ENCODE data around the gene YWHAG. TPM values are rescaled to one million over a fixed set of nuclear protein-coding genes. Genes with fewer than 3 reads are reported as not detected.

Gene YWHAG
- total RNA-seq (2022) (113 and 122 TPM in 2 replicates), Bru-seq, nascent RNA (percentile 96 among the genes with signal in this experiment), BruChase-seq, experiment 1, labeled RNA remaining after a 6-hour chase (percentile 96 among the genes with signal in this experiment), BruChase-seq, experiment 2, labeled RNA remaining after a 2-hour chase (percentile 97 among the genes with signal in this experiment)
- long read RNA-seq, partial matches to known transcripts: 0 of 22 reads
- long read RNA-seq, other reads (novel, unspliced or antisense): 22 of 22 reads

GRCh38 chr7:76358481-76359110 lies at the start of gene YWHAG:
YWHAG (minus strand) TSS chr7:76358991; CDS start chr7:76358808, 183 bp downstream.
- no TSS peak for BruUV-seq (replicated peaks)
- Mint-ChIP-seq H3K27me3 (ENCODE audit: unreplicated experiment) (no peaks in the 10 kb centered on the region), H3K36me3 (ENCODE audit: insufficient read depth, unreplicated experiment) (peaks cover 52% of the 10 kb centered on the region), H3K9me3 (ENCODE audit: low read depth, unreplicated experiment) (no peaks in the 10 kb centered on the region), H3K4me3 (ENCODE audit: low read depth, unreplicated experiment) (peak within 1 kb of the TSS; percentile 90), H3K4me1 (ENCODE audit: low read depth, unreplicated experiment) (peaks cover 11% of the 10 kb centered on the region), H3K27ac (ENCODE audit: unreplicated experiment) (peak within 1 kb of the TSS; percentile 91)
- CTCF ChIA-PET: no interaction called here
- TF ChIP-seq CTCF (IDR thresholded peaks at IDR 0.05; ENCODE audit: unreplicated experiment): no peak
- peak; percentile 83 for DNase-seq
- intact Hi-C loops (cut with micrococcal nuclease; ENCODE audit: unreplicated experiment): no loop called here

- Mint-ChIP-seq H3K27me3 (ENCODE audit: unreplicated experiment) (no peaks in the 10 kb centered on the region), H3K4me3 (ENCODE audit: low read depth, unreplicated experiment) (no peak overlapping the region), H3K9me3 (ENCODE audit: low read depth, unreplicated experiment) (no peaks in the 10 kb centered on the region), H3K27ac (ENCODE audit: unreplicated experiment) (peak overlapping the region; percentile 50), H3K4me1 (ENCODE audit: low read depth, unreplicated experiment) (no peaks in the 10 kb centered on the region), H3K36me3 (ENCODE audit: insufficient read depth, unreplicated experiment) (no peaks in the 10 kb centered on the region)
- DNase-seq: no peak
- no peak for TF ChIP-seq CTCF (IDR thresholded peaks at IDR 0.05; ENCODE audit: unreplicated experiment)
- intact Hi-C loops (cut with micrococcal nuclease; ENCODE audit: unreplicated experiment): no loop called here
- CTCF ChIA-PET: no interaction called here
- no TSS peak for BruUV-seq (replicated peaks)
Observed at GRCh38 chr7:76408121-76408560, 49.4 kb upstream of the YWHAG start.

GRCh38 chr7:76407718-76408117 lies 48.9 kb upstream of the YWHAG start:
- H3K27ac Mint-ChIP-seq (ENCODE audit: unreplicated experiment): peak overlapping the region; percentile 50
- intact Hi-C loops (cut with micrococcal nuclease; ENCODE audit: unreplicated experiment): no loop called here
- no peak for DNase-seq
- CTCF ChIA-PET: interaction anchor here (0.7 kb wide), 1 partner anchor 9 kb away, joined by 8 read pairs; no protein-coding TSS in a partner anchor
- no TSS peak for BruUV-seq (replicated peaks)
- H3K4me3 Mint-ChIP-seq (ENCODE audit: low read depth, unreplicated experiment): no peak overlapping the region
- H3K4me1 Mint-ChIP-seq (ENCODE audit: low read depth, unreplicated experiment): no peaks in the 10 kb centered on the region
- TF ChIP-seq CTCF (IDR thresholded peaks at IDR 0.05; ENCODE audit: unreplicated experiment): no peak
- no peaks in the 10 kb centered on the region for H3K36me3 Mint-ChIP-seq (ENCODE audit: insufficient read depth, unreplicated experiment)
- H3K9me3 Mint-ChIP-seq (ENCODE audit: low read depth, unreplicated experiment): no peaks in the 10 kb centered on the region
- no peaks in the 10 kb centered on the region for H3K27me3 Mint-ChIP-seq (ENCODE audit: unreplicated experiment)

GRCh38 chr7:76405738-76406137 lies 46.9 kb upstream of the YWHAG start:
- H3K27me3 Mint-ChIP-seq (ENCODE audit: unreplicated experiment): no peaks in the 10 kb centered on the region
- BruUV-seq (replicated peaks): no TSS peak
- intact Hi-C loops (cut with micrococcal nuclease; ENCODE audit: unreplicated experiment): no loop called here
- H3K4me3 Mint-ChIP-seq (ENCODE audit: low read depth, unreplicated experiment): no peak overlapping the region
- no peaks in the 10 kb centered on the region for H3K9me3 Mint-ChIP-seq (ENCODE audit: low read depth, unreplicated experiment)
- no peaks in the 10 kb centered on the region for H3K36me3 Mint-ChIP-seq (ENCODE audit: insufficient read depth, unreplicated experiment)
- CTCF ChIA-PET: no interaction called here
- no peak for TF ChIP-seq CTCF (IDR thresholded peaks at IDR 0.05; ENCODE audit: unreplicated experiment)
- no peak for DNase-seq
- H3K27ac Mint-ChIP-seq (ENCODE audit: unreplicated experiment): no peak overlapping the region
- H3K4me1 Mint-ChIP-seq (ENCODE audit: low read depth, unreplicated experiment): no peaks in the 10 kb centered on the region
